GM12872 (cell line): Measurements from ENCODE around the gene CCDC68.

ENCODE experiments used
- CTCF ChIP-seq: IDR thresholded peaks from 3 replicates; pipeline ENCODE4 v1.5.1; 2011; ENCODE audit warnings: low read depth, mild to moderate bottlenecking, low read length, moderate library complexity; ENCODE audit not compliant: insufficient read depth

CCDC68 gene

DNA sequence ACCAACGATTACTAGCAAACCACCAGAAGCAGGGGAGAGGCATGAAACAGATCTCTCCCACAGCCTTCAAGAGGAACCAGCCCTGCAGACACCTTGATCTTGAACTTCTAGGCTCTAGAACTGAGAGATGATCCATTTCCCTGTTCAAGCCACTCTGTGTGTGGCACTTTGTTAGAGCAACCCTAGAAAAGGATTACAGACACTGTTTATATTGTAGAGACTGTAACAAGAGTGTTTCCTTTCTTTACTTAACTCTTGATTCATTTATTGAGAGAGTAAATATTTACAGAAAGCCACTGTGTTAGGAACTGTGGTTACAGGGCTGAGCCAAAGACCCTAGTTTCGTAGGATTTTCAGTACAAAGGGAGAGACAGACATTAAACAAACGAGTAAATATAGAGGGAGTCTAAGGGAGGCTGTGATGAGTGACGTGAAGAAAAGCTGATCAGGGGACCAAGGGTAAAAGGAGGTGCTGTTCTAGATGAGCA lies 10.9 kb downstream of the CCDC68 start:
- TF ChIP-seq CTCF, result no peak

DNA sequence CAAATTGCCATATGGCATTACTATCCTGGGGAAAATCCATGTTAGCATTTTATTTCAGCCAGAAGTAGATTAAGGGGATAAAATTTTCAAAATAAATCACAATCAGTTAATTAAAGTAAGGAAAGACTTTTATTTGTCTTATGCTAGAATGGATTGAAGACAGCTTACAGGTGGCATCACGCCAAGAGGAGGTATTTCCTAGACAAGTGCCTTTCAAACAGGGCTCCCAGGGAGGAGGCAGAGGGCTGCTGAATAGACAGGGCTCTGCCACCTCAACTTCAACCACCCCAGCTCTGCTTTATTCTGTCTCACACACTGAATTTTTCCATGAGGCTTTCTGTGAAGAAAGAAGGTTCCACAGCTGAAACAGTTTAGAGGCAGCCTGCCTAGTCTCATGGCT lies 12.2 kb downstream of the CCDC68 start:
- TF ChIP-seq CTCF, result no peak

DNA sequence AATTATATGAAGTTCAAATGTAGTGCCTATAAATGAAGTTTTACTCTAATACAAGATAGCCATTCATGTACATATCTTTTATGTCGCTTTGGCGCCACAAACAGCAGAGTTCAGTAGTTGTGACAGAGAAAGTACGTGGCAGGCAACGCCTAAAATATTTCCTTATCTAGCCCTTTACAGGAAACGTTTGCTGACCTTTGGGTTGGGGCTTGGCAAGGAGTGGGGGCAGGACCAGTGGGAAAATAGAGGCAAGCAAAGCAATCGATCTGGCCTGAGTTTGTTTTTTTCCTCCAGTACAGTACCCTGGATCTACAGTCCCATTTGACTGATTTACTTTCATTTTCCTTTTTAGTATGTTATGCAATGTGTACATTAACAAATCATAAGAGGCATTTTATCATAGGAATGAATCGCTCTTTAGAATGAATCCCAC lies 13.1 kb downstream of the CCDC68 start:
- TF ChIP-seq CTCF, result no peak

DNA sequence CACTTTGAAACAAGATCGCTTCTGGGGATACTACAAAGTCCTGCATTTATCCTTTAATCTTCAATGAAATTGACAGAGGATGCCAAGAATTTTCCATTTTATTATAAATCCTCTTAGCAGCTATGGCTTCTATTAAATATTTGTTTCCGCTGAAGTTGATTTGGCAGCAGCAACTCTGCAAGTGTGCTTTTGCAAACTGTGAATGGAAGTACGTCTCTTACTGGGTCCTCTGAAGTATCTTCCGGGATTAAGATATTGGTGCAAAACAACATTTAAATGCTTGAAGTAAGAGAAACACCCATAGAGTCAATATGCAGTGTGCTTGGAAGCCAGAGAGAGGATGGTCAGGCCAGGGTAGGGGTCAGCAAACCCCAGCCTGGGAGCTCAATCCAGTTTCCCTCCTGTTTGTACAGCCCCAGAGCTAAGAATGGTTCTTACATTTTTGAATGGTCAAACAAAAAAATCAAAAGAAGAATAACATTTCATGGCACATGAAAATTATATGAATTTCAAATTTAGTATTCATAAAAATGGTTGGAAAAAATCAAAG lies 13.6 kb downstream of the CCDC68 start:
- no peak for TF ChIP-seq CTCF

DNA sequence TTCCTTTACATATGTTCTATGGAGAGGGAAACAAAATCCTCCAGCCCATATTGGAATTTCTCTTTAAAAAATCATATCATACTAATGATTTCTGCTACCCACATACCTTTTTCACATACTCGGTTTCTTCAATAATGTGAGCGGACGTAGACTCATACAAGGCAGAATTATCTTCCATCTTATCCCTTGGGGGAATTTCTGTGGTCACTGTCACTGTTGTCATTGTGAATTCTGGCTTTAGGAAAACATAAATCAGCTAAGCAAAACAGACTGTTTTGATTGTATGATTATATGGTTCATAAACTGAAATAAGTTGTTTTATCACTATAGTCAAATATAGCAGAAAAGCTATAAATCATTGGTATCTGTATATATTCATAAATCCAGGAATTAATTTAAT lies 16.7 kb downstream of the CCDC68 start:
- TF ChIP-seq CTCF, result no peak

DNA sequence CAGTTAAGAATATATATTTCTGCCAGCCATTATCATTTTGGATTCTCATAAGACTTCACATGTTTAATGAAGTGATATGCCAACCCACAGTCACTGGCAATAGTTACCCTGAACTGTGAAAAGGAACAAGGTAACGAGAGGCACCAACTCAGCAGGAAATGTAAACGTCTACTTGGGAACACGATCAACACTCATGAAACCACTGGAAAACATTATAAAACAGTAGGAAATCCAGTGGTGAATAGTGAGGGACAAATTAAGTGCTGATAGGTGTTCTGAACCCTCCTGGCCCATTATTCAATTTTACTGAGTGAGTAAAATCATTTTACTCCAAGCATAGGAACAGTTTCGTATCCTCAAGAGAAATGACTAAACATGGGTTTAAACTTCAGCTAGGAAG lies 17.1 kb downstream of the CCDC68 start:
- no peak for TF ChIP-seq CTCF

GRCh38 chr18:54939361-54939917 lies 19.8 kb downstream of the CCDC68 start:
- TF ChIP-seq CTCF, result no peak
